Esophagus muscularis mucosa (tissue), 4 donors: ENCODE results near the gene ALOX12B. TPM values are rescaled to one million over a fixed set of nuclear protein-coding genes. Genes with fewer than 3 reads are reported as not detected.

Source experiments
- DNase-seq: peaks from one replicate; pipeline ENCODE4 v3.0.0-alpha.2; 2017; ENCODE audit errors: extremely low spot score
- H3K27ac ChIP-seq, 4 donors: fragments of 200-600 bp; sonication (generic); replicated peaks in 1 of 4; 1 replicate in 3 of 4; 2 replicates in 1 of 4; pipeline ENCODE4 v1.5.1; 2016 to 2019; ENCODE audit warnings: mild to moderate bottlenecking in 1 of 4
- H3K27me3 ChIP-seq, 4 donors: fragments of 200-600 bp; sonication (generic); one replicate each; pipeline versions ENCODE4 v1.5.1 to v1.6.0; 2016 to 2019
- H3K36me3 ChIP-seq, 4 donors: fragments of 200-600 bp; sonication (generic); one replicate each; pipeline ENCODE4 v1.5.1; 2016 to 2019
- H3K4me1 ChIP-seq, 4 donors: fragments of 200-600 bp; sonication (generic); one replicate each; pipeline ENCODE4 v1.5.1; 2016 to 2019
- H3K4me3 ChIP-seq, 4 donors: fragments of 200-600 bp; sonication (generic); 1 replicate in 2 of 4; 2 replicates in 2 of 4; pipeline ENCODE4 v1.5.1; 2016 to 2019; ENCODE audit warnings: mild to moderate bottlenecking in 4 of 4, moderate library complexity in 1 of 4
- H3K9me3 ChIP-seq, 4 donors: fragments of 200-600 bp; sonication (generic); 1 replicate in 3 of 4; 2 replicates in 1 of 4; pipeline ENCODE4 v1.5.1; 2016 to 2019
- CTCF ChIP-seq, 3 experiments: fragments of 200-600 bp in 2 of 3; fragments of 450-650 bp in 1 of 3; sonication (generic) in 2 of 3; IDR thresholded peaks; one replicate each; pipeline ENCODE4 v1.5.1; 2017 to 2019; ENCODE audit warnings: antibody characterized with exemption in 3 of 3, mild to moderate bottlenecking in 2 of 3, moderate library complexity in 1 of 3
- EP300 ChIP-seq: sonication (generic); formaldehyde crosslinking; IDR thresholded peaks from one replicate; pipeline ENCODE4 v1.6.1; 2017; ENCODE audit warnings: antibody characterized with exemption
- POLR2A ChIP-seq: fragments of 450-650 bp; IDR thresholded peaks from one replicate; pipeline ENCODE4 v1.6.1; 2017; ENCODE audit warnings: antibody characterized with exemption, moderate library complexity, mild to moderate bottlenecking, low read depth
- POLR2AphosphoS5 ChIP-seq, 2 donors: sonication (generic); formaldehyde crosslinking; IDR thresholded peaks; one replicate each; pipeline ENCODE4 v1.6.1; 2017; ENCODE audit warnings: antibody characterized with exemption in 2 of 2
- WGBS: methylation state at CpG from one replicate; pipeline ENCODE4 v1.1.5; 2018; 5-methylcytosine and 5-hydroxymethylcytosine counted together
- intact Hi-C: fragments of 100-400 bp; cut with DNase I; formaldehyde crosslinking; loops from one replicate; pipeline ENCODE4 v1.15.1; 2023
- total RNA-seq, 4 donors: library from RNA; depleted of rRNA; stranded (reverse); fragments of >200 nt; gene quantifications; one replicate each; pipeline versions ENCODE4 v1.1.0 to v1.2.1, GENCODE V29; 2016

ALOX12B gene
- total RNA-seq, 4 donors from 2014 or later: not detected

DNA sequence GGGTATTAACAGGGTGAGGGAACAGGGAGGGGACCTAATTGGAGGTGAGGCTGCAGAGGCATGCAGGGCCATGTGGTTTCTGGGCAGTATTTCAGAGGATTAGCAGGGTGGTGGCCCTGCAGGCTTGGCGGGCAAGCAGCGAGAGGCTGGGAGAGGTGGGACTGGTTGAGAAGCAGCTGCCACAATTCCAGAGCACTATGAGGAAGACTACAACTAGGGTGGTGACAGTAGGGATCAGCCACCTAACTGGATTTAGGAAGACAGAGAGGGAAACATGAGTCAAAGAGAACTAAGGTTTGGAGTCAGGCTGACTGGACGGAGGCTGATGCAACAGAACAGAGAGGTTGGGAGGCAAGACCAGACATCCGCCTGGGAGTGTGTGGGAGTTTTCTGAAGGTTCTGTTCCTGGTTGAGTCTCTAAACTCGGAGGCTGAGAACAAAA is 18.5 kb upstream of the ALOX12B start:
- TF ChIP-seq CTCF (IDR thresholded peaks at IDR 0.05) (no peak), POLR2AphosphoS5 (IDR thresholded peaks at IDR 0.05) (no peak), EP300 (no peak), POLR2A (no peak)
- Histone ChIP-seq H3K27ac (no peak overlapping the region), H3K4me1 (peaks cover 7 to 11% (median 10%) of the 10 kb centered on the region in 4 donors), H3K9me3 (no peaks in the 10 kb centered on the region), H3K27me3 (peaks cover 8 to 51% (median 16%) of the 10 kb centered on the region in 4 donors), H3K4me3 (no peak overlapping the region), H3K36me3 (no peaks in the 10 kb centered on the region)
- 75% methylated on average over 5 of the region's 5 CpGs for WGBS
- no peak for DNase-seq
- intact Hi-C loops: no loop called here

GRCh38 chr17:8104911-8105310 is 17.4 kb upstream of the ALOX12B start:
- no peak for DNase-seq
- TF ChIP-seq EP300 (no peak), POLR2AphosphoS5 (IDR thresholded peaks at IDR 0.05) (no peak), POLR2A (no peak), CTCF (IDR thresholded peaks at IDR 0.05) (no peak)
- Histone ChIP-seq H3K36me3 (no peaks in the 10 kb centered on the region), H3K9me3 (no peaks in the 10 kb centered on the region), H3K4me1 (peaks cover 2 to 5% (median 4%) of the 10 kb centered on the region in 4 donors), H3K4me3 (no peak overlapping the region), H3K27ac (no peak overlapping the region), H3K27me3 (peaks cover 6 to 40% (median 6%) of the 10 kb centered on the region in 4 donors)
- intact Hi-C loops: no loop called here
- 68% methylated on average over 8 of the region's 8 CpGs for WGBS

DNA sequence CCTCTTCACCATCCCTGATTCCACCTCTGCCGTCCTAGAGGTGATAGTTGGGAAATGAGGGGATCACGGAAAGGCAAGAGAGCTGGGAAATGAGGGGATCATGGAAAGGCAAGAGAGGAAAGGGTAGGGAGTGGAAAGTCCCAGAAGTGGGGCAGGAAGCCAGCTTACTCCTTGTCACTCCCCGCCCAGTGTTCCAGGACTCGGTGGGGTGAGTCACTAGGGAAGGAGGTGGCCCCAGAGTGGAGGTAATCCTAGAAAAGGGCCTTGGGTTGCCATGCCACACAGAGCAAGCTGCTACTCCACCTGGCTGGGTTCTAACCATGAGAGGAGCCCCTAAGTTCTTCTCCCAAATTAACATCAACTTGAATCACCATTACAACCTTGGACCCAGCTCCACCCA is 16.0 kb upstream of the ALOX12B start:
- no peak overlapping the region for H3K4me3 ChIP-seq
- no peak overlapping the region for H3K27ac ChIP-seq
- 77% methylated on average over 4 of the region's 4 CpGs for WGBS
- H3K36me3 ChIP-seq: no peaks in the 10 kb centered on the region
- no peak for DNase-seq
- no peaks in the 10 kb centered on the region for H3K4me1 ChIP-seq
- TF ChIP-seq POLR2AphosphoS5 (IDR thresholded peaks at IDR 0.05) (no peak), CTCF (IDR thresholded peaks at IDR 0.05) (no peak), EP300 (no peak), POLR2A (no peak)
- intact Hi-C loops: no loop called here
- H3K9me3 ChIP-seq: no peaks in the 10 kb centered on the region
- peaks cover 0 to 27% (median 0%) of the 10 kb centered on the region in 4 donors for H3K27me3 ChIP-seq

GRCh38 chr17:8101721-8102120 is 14.2 kb upstream of the ALOX12B start:
- no peaks in the 10 kb centered on the region for H3K36me3 ChIP-seq
- WGBS: 72% methylated on average over 4 of the region's 6 CpGs
- H3K4me1 ChIP-seq: no peaks in the 10 kb centered on the region
- H3K4me3 ChIP-seq: no peak overlapping the region
- peaks cover 0 to 21% (median 0%) of the 10 kb centered on the region in 4 donors for H3K27me3 ChIP-seq
- no peaks in the 10 kb centered on the region for H3K9me3 ChIP-seq
- DNase-seq: no peak
- no peak for TF ChIP-seq POLR2A
- no peak for TF ChIP-seq CTCF (IDR thresholded peaks at IDR 0.05)
- no peak for TF ChIP-seq EP300
- no peak for TF ChIP-seq POLR2AphosphoS5 (IDR thresholded peaks at IDR 0.05)
- H3K27ac ChIP-seq: no peak overlapping the region
- intact Hi-C loops: no loop called here

DNA sequence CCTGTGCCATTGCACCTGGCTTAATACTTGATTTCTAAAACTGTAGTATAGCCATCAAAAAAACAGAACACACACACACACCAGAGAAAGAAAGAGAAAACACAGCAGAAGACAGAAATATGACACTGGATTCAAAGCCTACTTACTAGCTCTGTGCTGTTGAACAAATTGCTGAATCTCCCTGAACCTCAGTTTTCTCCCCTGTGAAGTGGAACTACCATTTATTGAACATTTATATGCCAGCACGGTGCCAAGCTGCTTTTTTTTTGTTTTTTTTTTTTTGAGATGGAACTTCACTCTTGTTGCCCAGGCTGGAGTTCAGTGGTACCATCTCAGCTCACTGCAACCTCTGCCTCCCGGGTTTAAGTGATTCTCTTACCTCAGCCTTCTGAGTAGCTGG is 13.2 kb upstream of the ALOX12B start:
- Histone ChIP-seq H3K27me3 (peaks cover 0 to 31% (median 0%) of the 10 kb centered on the region in 4 donors), H3K27ac (no peak overlapping the region), H3K9me3 (no peaks in the 10 kb centered on the region), H3K4me3 (no peak overlapping the region), H3K4me1 (no peaks in the 10 kb centered on the region), H3K36me3 (no peaks in the 10 kb centered on the region)
- TF ChIP-seq POLR2AphosphoS5 (IDR thresholded peaks at IDR 0.05) (no peak), EP300 (no peak), POLR2A (no peak), CTCF (IDR thresholded peaks at IDR 0.05) (no peak)
- intact Hi-C loops: no loop called here
- DNase-seq: no peak
- WGBS: 75% methylated on average over 2 of the region's 2 CpGs
